ENCODE data around the gene NUDC. TPM values are rescaled to one million over a fixed set of nuclear protein-coding genes. Genes with fewer than 3 reads are reported as not detected.

The NUDC gene
- total and polyA plus RNA-seq, 2 of the 13 experiments (the other 11 are each of a cell fraction or from before 2014, with no cell fraction given) = 34.7 to 104 TPM

GRCh38 chr1:26942656-26943055 lies 21.1 kb downstream of the NUDC start:
- no peaks in the 10 kb centered on the region for H3K9me3 ChIP-seq (ENCODE audit: low read length)
- peaks cover 81% of the 10 kb centered on the region for H3K4me1 ChIP-seq (ENCODE audit: insufficient read depth, low read length)
- 94% methylated on average over 11 of the region's 12 CpGs for WGBS (ENCODE audit: low lambda C conversion rate)
- H3K79me2 ChIP-seq (ENCODE audit: insufficient read depth, low read length) = peaks cover 19% of the 10 kb centered on the region
- H2AFZ ChIP-seq (ENCODE audit: low read length) = no peak overlapping the region
- H3K9ac ChIP-seq (ENCODE audit: insufficient read depth, low read depth, low read length) = no peak overlapping the region
- H3K27ac ChIP-seq (ENCODE audit: extremely low read length, insufficient read depth, low read length) = peak overlapping the region; percentile 68
- CTCF ChIA-PET (ENCODE audit: low intra/inter-chr PET ratio, low total read pairs) = no interaction called here
- in situ Hi-C loops (cut with HindIII; ENCODE audit: extremely low pct_ligation_motif_present, low pct_unique_long_range_greater_than_20kb) (no loop called here), intact Hi-C loops (cut with micrococcal nuclease; ENCODE audit: unreplicated experiment) (no loop called here)
- FAIRE-seq (no peak), DNase-seq (ENCODE audit: low spot score) (no peak), ATAC-seq (no peak)
- POLR2A ChIA-PET = interaction anchor here (2.2 to 12.9 kb wide), 2 partner anchors 31 to 51 kb away, joined by 9 to 371 read pairs; partner anchors contain the start of genes NR0B2 and TRNP1
- peaks cover 26 to 52% of the 10 kb centered on the region in 2 experiments for H3K36me3 ChIP-seq (replicated peaks in 1 of 2; ENCODE audit: control insufficient read depth in 1 of 2, insufficient read depth in 2 of 2, low read length in 2 of 2)
- no peaks in the 10 kb centered on the region for H4K20me1 ChIP-seq (ENCODE audit: insufficient read depth, low read length)
- H3K4me3 ChIP-seq (replicated peaks in 1 of 3; ENCODE audit: insufficient read depth in 1 of 3, low read depth in 2 of 3, low read length in 3 of 3) = no peak overlapping the region
- BruUV-seq (replicated peaks) = no TSS peak
- H3K27me3 ChIP-seq (ENCODE audit: control insufficient read depth in 1 of 2, insufficient read depth in 2 of 2, low read length in 2 of 2) = no peaks in the 10 kb centered on the region
- no peak overlapping the region for H3K4me2 ChIP-seq (ENCODE audit: low read depth, low read length)
- TF ChIP-seq TBX3 (IDR thresholded peaks at IDR 0.05; ENCODE audit: borderline replicate concordance) (no peak), SATB2 (CRISPR knock-in tag; IDR thresholded peaks at IDR 0.05) (no peak), RBM22 (optimal IDR thresholded peaks at IDR 0.05; ENCODE audit: low read length) (peak; percentile 42), ZNF687 (CRISPR knock-in tag; IDR thresholded peaks at IDR 0.05) (peak; percentile 25; the same call in 1 of the 2 replicates), KAT7 (CRISPR knock-in tag; IDR thresholded peaks at IDR 0.05; ENCODE audit: borderline replicate concordance) (no peak)

All from HepG2 (cell line).